Skeletal muscle cell (primary cell): ENCODE results near the gene FRMPD4.
A peak's percentile ranks its signal among the peaks of the same experiment; 100 is the strongest.

Experiments used
- DNase-seq: peaks from one replicate; pipeline ENCODE4 v3.0.0-alpha.2; 2010; ENCODE audit warnings: low read depth
- H3K4me3 ChIP-seq: 2 replicates; pipeline ENCODE4 v1.5.1; 2011; ENCODE audit warnings: low read depth, mild to moderate bottlenecking, control low read depth, low read length, moderate library complexity

Gene FRMPD4

DNA sequence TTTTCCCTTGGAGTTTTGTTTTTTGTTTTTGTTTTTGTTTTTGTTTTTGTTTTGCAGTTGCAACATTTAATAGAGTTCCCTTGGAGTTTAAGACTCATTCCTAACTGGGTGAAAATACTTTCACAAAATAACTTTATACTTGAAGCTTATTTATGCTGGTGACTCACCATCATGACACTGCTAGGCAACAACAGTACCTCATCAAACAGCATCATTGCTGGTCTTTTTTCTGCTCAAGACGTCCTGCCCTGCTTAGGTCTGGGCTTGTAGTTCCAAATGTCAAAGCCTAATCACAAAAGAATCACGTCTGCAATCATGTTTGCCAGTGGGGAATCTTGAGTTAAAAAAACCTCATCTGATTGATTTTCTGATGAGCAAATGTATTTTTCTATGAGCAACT, 547.3 kb downstream of the FRMPD4 start:
- DNase-seq, result no peak
- no peak overlapping the region for H3K4me3 ChIP-seq

DNA sequence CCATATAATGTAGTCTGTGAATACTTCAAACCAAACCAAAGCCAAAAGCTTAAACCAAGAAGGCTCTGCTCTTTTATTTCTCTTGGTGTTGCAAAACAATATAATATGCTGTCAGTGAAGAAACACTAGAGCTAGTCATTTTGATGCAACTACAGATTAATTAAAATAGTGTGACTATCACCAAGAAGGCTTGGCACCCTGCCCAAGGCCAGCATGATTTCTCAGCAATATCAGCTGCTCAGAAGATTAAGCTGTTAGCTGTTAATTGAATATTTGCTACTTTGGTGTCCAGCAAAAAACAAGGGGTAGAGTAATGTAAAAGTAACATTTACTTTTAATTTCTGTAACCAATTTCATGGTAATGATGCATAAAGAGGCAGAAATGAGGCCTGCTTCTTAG, 548.1 kb downstream of the FRMPD4 start:
- DNase-seq, result no peak
- no peak overlapping the region for H3K4me3 ChIP-seq

GRCh38 chrX:12690646-12691045, 552.4 kb downstream of the FRMPD4 start:
- DNase-seq, result no peak
- no peak overlapping the region for H3K4me3 ChIP-seq

GRCh38 chrX:12693754-12694153, 555.5 kb downstream of the FRMPD4 start:
- DNase-seq, result no peak
- H3K4me3 ChIP-seq, result no peak overlapping the region

DNA sequence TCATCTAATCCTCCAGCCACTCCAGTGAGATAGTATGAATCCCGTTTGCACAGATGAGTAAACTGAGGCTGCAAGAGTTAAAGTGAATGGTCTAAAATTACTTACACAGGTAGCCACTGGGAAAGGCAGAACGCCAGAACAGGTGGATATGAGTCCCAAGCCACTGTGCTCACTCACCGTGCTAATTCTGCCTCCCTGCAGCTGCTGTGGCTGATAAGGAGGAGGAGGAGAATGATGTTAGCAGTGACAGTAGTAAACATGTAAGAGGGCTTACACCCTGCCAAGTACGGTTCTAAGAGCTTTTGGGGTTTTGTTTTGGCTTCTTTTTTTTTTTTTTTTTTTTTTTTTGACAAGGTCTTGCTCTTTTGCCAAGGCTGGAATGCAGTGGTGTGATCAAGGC, 562.5 kb downstream of the FRMPD4 start:
- no peak overlapping the region for H3K4me3 ChIP-seq
- no peak for DNase-seq

DNA sequence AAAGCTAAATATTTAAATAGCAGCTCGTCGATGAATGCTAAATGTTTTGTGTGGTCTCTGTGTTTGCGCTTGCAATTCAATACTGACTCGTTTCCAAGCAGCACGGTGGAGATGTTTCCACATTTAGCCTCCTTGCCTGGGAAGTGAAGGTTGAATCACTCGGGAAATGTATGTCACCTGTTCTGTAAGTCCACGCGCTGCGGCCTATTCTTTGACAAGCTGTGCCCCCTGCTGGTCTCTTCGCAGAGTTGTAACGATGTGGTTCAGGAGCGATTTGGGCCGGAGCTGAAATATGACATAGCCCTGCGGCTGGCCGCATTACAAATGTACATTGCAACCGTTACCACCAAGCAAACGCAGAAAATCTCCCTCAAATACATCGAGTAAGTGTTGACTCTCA, 563.4 kb downstream of the FRMPD4 start:
- peak; percentile 23 for DNase-seq
- no peak overlapping the region for H3K4me3 ChIP-seq

- no peak overlapping the region for H3K4me3 ChIP-seq
- DNase-seq, result no peak
These were observed 564.3 kb downstream of the FRMPD4 start for GRCh38 chrX:12702509-12703091.

GRCh38 chrX:12704706-12705105, 566.4 kb downstream of the FRMPD4 start:
- H3K4me3 ChIP-seq, result no peak overlapping the region
- no peak for DNase-seq

GRCh38 chrX:12709047-12709446, 570.8 kb downstream of the FRMPD4 start:
- no peak for DNase-seq
- H3K4me3 ChIP-seq, result no peak overlapping the region

GRCh38 chrX:12711435-12712040, 573.3 kb downstream of the FRMPD4 start:
- DNase-seq, result no peak
- H3K4me3 ChIP-seq, result no peak overlapping the region

GRCh38 chrX:12716574-12716973, 578.3 kb downstream of the FRMPD4 start:
- no peak for DNase-seq
- H3K4me3 ChIP-seq, result no peak overlapping the region

GRCh38 chrX:12719837-12720236, 581.6 kb downstream of the FRMPD4 start:
- no peak for DNase-seq
- no peak overlapping the region for H3K4me3 ChIP-seq

DNA sequence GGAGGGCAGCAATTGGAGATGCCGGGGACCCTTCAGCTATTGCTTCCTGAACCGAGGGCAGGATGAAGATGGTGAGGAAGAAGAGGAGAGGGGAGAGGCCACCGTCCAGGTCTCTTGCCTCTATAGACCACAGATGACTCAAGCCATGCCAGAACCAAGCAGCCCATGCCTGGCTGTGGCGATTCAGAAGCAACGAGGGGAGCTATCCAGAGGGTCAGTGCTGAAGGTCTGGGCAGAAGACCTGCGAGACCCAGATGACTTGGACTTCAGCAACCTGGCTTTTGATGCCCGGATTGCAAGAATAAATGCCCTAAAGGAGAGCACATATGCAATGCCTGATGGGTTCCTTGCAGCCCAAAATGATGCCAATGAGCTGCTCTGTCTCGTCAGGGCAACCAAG, 582.8 kb downstream of the FRMPD4 start:
- no peak for DNase-seq
- no peak overlapping the region for H3K4me3 ChIP-seq

- H3K4me3 ChIP-seq, result no peak overlapping the region
- DNase-seq, result no peak
These were observed 584.0 kb downstream of the FRMPD4 start for GRCh38 chrX:12722314-12722713.

GRCh38 chrX:12741416-12741815, 603.1 kb downstream of the FRMPD4 start:
- DNase-seq, result no peak
- H3K4me3 ChIP-seq, result no peak overlapping the region

DNA sequence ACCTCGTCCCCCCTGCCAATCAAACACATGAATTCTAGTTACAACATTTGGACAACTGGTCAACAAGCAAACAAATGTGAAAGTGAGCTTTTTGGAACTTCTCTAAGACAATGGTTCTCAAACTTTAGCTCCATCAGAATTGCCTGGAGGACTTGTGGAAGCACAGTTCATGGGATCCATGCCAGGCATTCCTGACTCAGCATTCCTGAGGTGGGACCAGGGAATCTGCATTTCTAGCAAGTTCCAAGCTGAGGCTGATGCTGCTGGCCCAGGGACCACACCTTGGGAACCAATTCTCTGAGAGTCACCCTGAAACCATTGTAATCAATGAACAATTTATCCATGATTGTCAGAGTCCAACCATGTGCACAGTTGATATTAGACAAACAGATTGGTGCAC, 609.2 kb downstream of the FRMPD4 start:
- no peak for DNase-seq
- no peak overlapping the region for H3K4me3 ChIP-seq

GRCh38 chrX:12751887-12752286, 613.6 kb downstream of the FRMPD4 start:
- no peak overlapping the region for H3K4me3 ChIP-seq
- DNase-seq, result no peak

DNA sequence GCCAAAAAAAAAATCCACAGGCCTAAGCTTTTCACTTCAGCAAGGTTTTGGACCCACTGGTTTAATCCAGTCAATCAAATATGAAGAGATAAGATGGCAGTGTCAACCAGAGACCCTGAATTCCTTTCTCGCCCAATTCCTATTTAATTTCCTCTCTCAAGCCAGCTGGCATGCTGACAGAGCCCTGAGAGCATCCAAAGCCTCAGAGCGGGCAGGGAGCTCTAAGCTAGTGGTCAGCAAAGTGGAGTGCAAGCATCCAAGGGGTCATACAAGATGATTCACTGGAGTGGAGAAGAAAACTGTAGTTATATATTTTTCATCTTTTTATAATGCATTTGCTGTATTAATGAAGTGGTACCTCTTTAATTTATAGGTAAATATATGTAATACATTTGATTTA, 615.1 kb downstream of the FRMPD4 start:
- H3K4me3 ChIP-seq, result no peak overlapping the region
- no peak for DNase-seq

DNA sequence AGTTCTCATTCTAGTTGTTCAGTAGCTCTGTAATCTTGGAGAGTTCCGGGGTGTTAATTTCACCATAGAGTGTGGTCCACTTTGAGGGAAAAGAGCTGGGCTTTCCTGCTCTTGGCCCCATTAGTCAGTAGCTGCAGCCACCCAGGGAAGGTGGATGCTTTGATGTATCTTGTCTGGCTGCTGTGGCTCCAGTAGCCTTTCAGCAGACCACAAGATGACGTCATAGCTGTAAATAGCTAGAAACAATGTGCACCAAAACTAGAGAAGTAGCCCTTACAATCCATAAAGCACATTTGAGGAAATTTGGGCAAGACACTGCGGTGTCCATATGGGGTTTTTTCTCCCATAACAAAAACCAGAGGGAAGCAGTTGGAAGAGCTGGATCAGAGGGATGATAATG, 620.0 kb downstream of the FRMPD4 start:
- no peak for DNase-seq
- no peak overlapping the region for H3K4me3 ChIP-seq

- no peak overlapping the region for H3K4me3 ChIP-seq
- no peak for DNase-seq
These were observed 629.6 kb downstream of the FRMPD4 start for GRCh38 chrX:12767856-12768255.

DNA sequence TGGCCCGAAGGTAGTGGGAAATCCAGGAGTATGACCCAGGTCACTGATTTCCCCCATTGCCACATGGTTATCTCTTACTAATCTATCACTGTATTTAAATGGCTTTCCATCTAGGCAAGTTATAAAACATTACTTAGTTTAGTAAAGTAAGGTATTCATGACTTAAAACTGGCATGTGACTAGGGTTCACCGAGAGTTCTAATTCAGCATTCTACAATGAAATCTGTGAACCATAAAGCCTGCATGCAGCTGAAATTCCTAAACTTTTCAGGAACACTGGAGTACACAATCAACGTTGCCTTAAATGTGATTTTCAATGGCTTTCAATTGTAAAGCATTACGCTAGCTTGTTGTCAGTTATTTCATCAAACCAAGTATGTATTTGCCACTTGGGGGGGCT, 630.2 kb downstream of the FRMPD4 start:
- no peak overlapping the region for H3K4me3 ChIP-seq
- no peak for DNase-seq

DNA sequence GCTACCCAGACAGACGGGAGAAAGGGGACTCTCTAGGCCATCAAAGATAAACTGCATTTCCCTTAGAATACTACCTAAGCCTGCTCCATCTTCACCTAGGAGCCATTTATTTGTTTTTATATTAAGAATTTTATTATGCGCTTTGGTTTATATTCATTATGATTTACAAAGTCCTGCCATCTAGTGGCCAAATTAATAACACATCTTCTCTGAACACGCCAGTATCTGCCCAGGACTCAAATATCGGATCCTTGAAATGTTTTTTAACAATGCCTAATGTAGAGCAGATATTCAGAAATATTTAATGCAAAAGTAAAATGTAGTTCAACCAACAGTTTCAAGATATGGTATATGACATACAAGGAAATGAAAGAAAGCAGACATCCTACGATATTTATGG, 632.2 kb downstream of the FRMPD4 start:
- DNase-seq, result no peak

More for the DNA sequence above, 632.2 kb downstream of the FRMPD4 start:
- no peak overlapping the region for H3K4me3 ChIP-seq
